Stimulated activated CD4-positive, alpha-beta T cell treated with anti-CD3 and anti-CD28 coated beads, Interleukin-4, amount 100 ng/mL, for 1 hour (primary cell): Measurements from ENCODE around the gene ASTN1.

Experiments
- DNase-seq: peaks from one replicate; pipeline ENCODE4 v3.0.0-alpha.2; 2020

ASTN1 gene

GRCh38 chr1:176816232-176816631, 348.3 kb downstream of the ASTN1 start:
- no peak for DNase-seq

- no peak for DNase-seq
Observed at GRCh38 chr1:176815621-176816020, 348.9 kb downstream of the ASTN1 start.

- DNase-seq, result no peak
Observed at GRCh38 chr1:176811511-176812288, 352.8 kb downstream of the ASTN1 start.

DNA sequence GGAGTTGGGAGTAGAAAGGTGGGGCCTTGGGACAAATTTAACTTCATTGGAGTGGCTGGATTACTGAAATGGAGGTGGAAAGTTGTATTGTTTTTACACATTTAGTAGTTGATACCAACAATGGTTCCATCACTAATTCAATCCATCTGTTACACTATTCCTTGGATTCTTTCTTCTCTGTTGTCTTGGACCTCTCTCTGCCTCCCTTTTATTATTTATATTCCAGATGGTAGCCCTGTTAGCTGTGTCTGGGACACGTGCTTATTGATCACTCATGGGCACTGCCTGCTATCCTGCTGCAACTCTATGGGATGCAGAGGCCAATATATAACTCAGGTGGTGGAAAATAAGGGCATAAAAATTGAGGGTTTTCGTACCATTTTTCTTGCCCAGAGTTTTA, 355.2 kb downstream of the ASTN1 start:
- DNase-seq, result no peak
